NCI-H1092 (cell line): ENCODE measurements around the gene MCEMP1.

Source experiments
- DNase-seq: peaks from one replicate; lab custom pipeline; 2025; lab: John Stamatoyannopoulos, UW

The MCEMP1 gene

GRCh38 chr19:7698583-7698982 lies 21.7 kb downstream of the MCEMP1 start:
- no peak for DNase-seq

- no peak for DNase-seq
These were observed 22.1 kb downstream of the MCEMP1 start for GRCh38 chr19:7699003-7699402.

GRCh38 chr19:7699417-7700401 lies 22.8 kb downstream of the MCEMP1 start:
- no peak for DNase-seq

GRCh38 chr19:7701049-7701653 lies 24.3 kb downstream of the MCEMP1 start:
- no peak for DNase-seq

GRCh38 chr19:7701654-7702457 lies 25.0 kb downstream of the MCEMP1 start, which contains the start of gene FCER2:
Gene FCER2 (minus strand): TSS chr19:7702131. CDS start chr19:7699760, 2,371 bp downstream.
- DNase-seq, result no peak

- DNase-seq, result no peak
These were observed 26.4 kb downstream of the MCEMP1 start for GRCh38 chr19:7703332-7703731.

- DNase-seq, result no peak
These were observed 27.6 kb downstream of the MCEMP1 start for GRCh38 chr19:7704280-7705060.

- no peak for DNase-seq
These were observed 28.7 kb downstream of the MCEMP1 start for GRCh38 chr19:7705387-7706187.

GRCh38 chr19:7706188-7706954 lies 29.5 kb downstream of the MCEMP1 start:
- DNase-seq, result no peak

GRCh38 chr19:7706955-7707456 lies 30.1 kb downstream of the MCEMP1 start:
- DNase-seq, result no peak

GRCh38 chr19:7709932-7710460 lies 33.1 kb downstream of the MCEMP1 start:
- DNase-seq, result no peak

GRCh38 chr19:7710616-7711015 lies 33.7 kb downstream of the MCEMP1 start:
- DNase-seq, result no peak

GRCh38 chr19:7715671-7716070 lies 38.8 kb downstream of the MCEMP1 start:
- DNase-seq, result no peak

GRCh38 chr19:7716762-7717161 lies 39.9 kb downstream of the MCEMP1 start:
- DNase-seq, result no peak

GRCh38 chr19:7718668-7719067 lies 41.8 kb downstream of the MCEMP1 start:
- no peak for DNase-seq

- no peak for DNase-seq
These were observed 43.5 kb downstream of the MCEMP1 start for GRCh38 chr19:7720351-7720750.

- peak; percentile 27 for DNase-seq
These were observed 45.4 kb downstream of the MCEMP1 start for GRCh38 chr19:7722231-7722651.

GRCh38 chr19:7725791-7726190 lies 48.9 kb downstream of the MCEMP1 start:
- DNase-seq, result no peak

- DNase-seq, result no peak
These were observed 52.3 kb downstream of the MCEMP1 start for GRCh38 chr19:7729211-7729610.
